Spleen (tissue), 11 donors: ENCODE results near the gene CEACAM20. TPM values are rescaled to one million over a fixed set of nuclear protein-coding genes. Genes with fewer than 3 reads are reported as not detected.

ENCODE experiments used
- polyA plus RNA-seq, 3 donors: library from polyadenylated mRNA; stranded (reverse); fragments of 200-250 nt; gene quantifications; one replicate each; pipeline ENCODE4 v1.2.1, GENCODE V29; 2013
- small RNA-seq, 4 donors: library from RNA; depleted of rRNA; stranded (forward); fragments of <200 nt; gene quantifications; one replicate each; pipeline ENCODE3, GENCODE V24; 2016
- total RNA-seq, 7 donors: library from RNA; depleted of rRNA in 3 of 7; stranded (reverse); fragments of >200 nt in 3 of 7; fragmentation: NEBNext Ultra II Directional in 4 of 7; extraction: Animal tissue kit (Norgen Biotek cat#: 25700) in 4 of 7; gene quantifications; one replicate each; pipeline versions ENCODE4 v1.1.0 to v1.2.1, GENCODE V29; 2016 to 2021
- donor health status: healthy with polysubstance abuse.
- donor health status: DM: no; HTN: no; CAD: no; lungs with moderate emphysema.
- donor health status: DM: no; HTN: no; CAD: no.
- donor health status: Bipolar disorder and iron deficiency.
- donor health status: healthy.
- donor health status: DM: no; HTN: no; CAD: no.
- donor health status: DM: yes; HTN: yes; CAD: no.

Gene CEACAM20
- total and polyA plus RNA-seq, 10 donors: not detected

Small RNA genes within 50 kb of the gene (small RNA-seq; reads per million reads assigned to genes)
- 0 reads per million in 4 donors for gene AC243964.1

Other genes with a start within 250 kb of the CEACAM20 start
- 10 to 100 TPM in 4 of 7 donors, 1 to 10 TPM in 3; 8.7 to 14.6 (median 11.6) TPM for gene ZNF235, start 224.7 kb downstream of the CEACAM20 start, total RNA-seq
- 1 to 10 TPM; 2.4 to 4.7 (median 2.7) TPM for gene ZNF235, start 224.7 kb downstream of the CEACAM20 start, polyA plus RNA-seq
- gene ZNF112, start 173.0 kb downstream of the CEACAM20 start, total RNA-seq: 1 to 10 TPM; 2.7 to 4.7 (median 3.8) TPM
- 1 to 10 TPM in 2 of 3 donors, under 1 TPM in 1; 0.62 to 1.3 (median 1.0) TPM for gene ZNF112, start 173.0 kb downstream of the CEACAM20 start, polyA plus RNA-seq
- 1 to 10 TPM; 1.0 to 4.2 (median 3.2) TPM for gene ZNF285, start 128.1 kb downstream of the CEACAM20 start, total RNA-seq
- 1 to 10 TPM; 1.4 to 2.9 (median 2.2) TPM for gene ZNF285, start 128.1 kb downstream of the CEACAM20 start, polyA plus RNA-seq
- gene ZNF229, start 81.2 kb downstream of the CEACAM20 start, total RNA-seq: 1 to 10 TPM; 1.9 to 7.6 (median 5.6) TPM
- gene ZNF229, start 81.2 kb downstream of the CEACAM20 start, polyA plus RNA-seq: 1 to 10 TPM in 2 of 3 donors, under 1 TPM in 1; 0.83 to 1.5 (median 1.2) TPM
- gene ZNF180, start 29.2 kb downstream of the CEACAM20 start, total RNA-seq: 10 to 100 TPM in 6 of 7 donors, 1 to 10 TPM in 1; 7.3 to 25.0 (median 12.7) TPM
- 1 to 10 TPM; 4.1 to 5.3 (median 4.3) TPM for gene ZNF180, start 29.2 kb downstream of the CEACAM20 start, polyA plus RNA-seq
- gene IGSF23, start 83.9 kb upstream of the CEACAM20 start, total RNA-seq: not detected
- not detected for gene IGSF23, start 83.9 kb upstream of the CEACAM20 start, polyA plus RNA-seq
- gene PVR, start 114.2 kb upstream of the CEACAM20 start, total RNA-seq: 10 to 100 TPM; 10.2 to 18.4 (median 15.9) TPM
- gene PVR, start 114.2 kb upstream of the CEACAM20 start, polyA plus RNA-seq: 1 to 10 TPM; 2.0 to 6.1 (median 3.5) TPM
- 1 to 10 TPM; 2.3 to 6.8 (median 4.3) TPM for gene CEACAM19, start 141.8 kb upstream of the CEACAM20 start, total RNA-seq
- 1 to 10 TPM; 1.0 to 3.9 (median 3.5) TPM for gene CEACAM19, start 141.8 kb upstream of the CEACAM20 start, polyA plus RNA-seq
- gene CEACAM16, start 169.5 kb upstream of the CEACAM20 start, total RNA-seq: not detected
- not detected for gene CEACAM16, start 169.5 kb upstream of the CEACAM20 start, polyA plus RNA-seq
- 100 to 1,000 TPM in 4 of 7 donors, 10 to 100 TPM in 3; 64.3 to 229 (median 145) TPM for gene BCL3, start 219.0 kb upstream of the CEACAM20 start, total RNA-seq
- gene BCL3, start 219.0 kb upstream of the CEACAM20 start, polyA plus RNA-seq: 10 to 100 TPM; 26.5 to 56.7 (median 37.7) TPM
- gene CBLC, start 248.2 kb upstream of the CEACAM20 start, total RNA-seq: not detected
- not detected for gene CBLC, start 248.2 kb upstream of the CEACAM20 start, polyA plus RNA-seq